Keratinocyte (primary cell): Measurements from ENCODE around the gene GPHA2. TPM values are rescaled to one million over a fixed set of nuclear protein-coding genes. Genes with fewer than 3 reads are reported as not detected.

ENCODE experiments used
- DNase-seq: peaks from one replicate; pipeline ENCODE4 v3.0.0-alpha.2; 2011; ENCODE audit warnings: low read depth, missing footprints, low spot score
- FAIRE-seq: peaks from 2 replicates; lab custom pipeline; 2011; peaks lifted over from hg19 to GRCh38; lab: Jason Lieb, UNC
- H2AFZ ChIP-seq: 2 replicates; pipeline ENCODE4 v1.6.0; 2012; ENCODE audit warnings: low read length, control low read depth, inconsistent platforms; ENCODE audit not compliant: control insufficient read depth
- H3K27ac ChIP-seq: 2 replicates; pipeline ENCODE4 v1.5.1; 2011; ENCODE audit warnings: low read length; ENCODE audit not compliant: control insufficient read depth, insufficient read depth
- H3K27me3 ChIP-seq: 3 replicates; pipeline ENCODE4 v1.6.0; 2011; ENCODE audit warnings: low read length; ENCODE audit not compliant: control insufficient read depth, insufficient read depth; ENCODE audit errors: extremely low read depth
- H3K36me3 ChIP-seq, 2 experiments: 2 replicates in 1 of 2; 3 replicates in 1 of 2; pipeline ENCODE4 v1.5.1; 2011; ENCODE audit warnings: low read length in 2 of 2, mild to moderate bottlenecking in 1 of 2; ENCODE audit not compliant: control insufficient read depth in 2 of 2, insufficient read depth in 2 of 2; ENCODE audit errors: extremely low read depth in 1 of 2
- H3K4me1 ChIP-seq: 3 replicates; pipeline ENCODE4 v1.5.1; 2011; ENCODE audit warnings: low read length; ENCODE audit not compliant: control insufficient read depth, insufficient read depth; ENCODE audit errors: extremely low read depth
- H3K4me2 ChIP-seq: 3 replicates; pipeline ENCODE4 v1.6.0; 2011; ENCODE audit warnings: low read depth, low read length; ENCODE audit not compliant: control insufficient read depth, insufficient read depth; ENCODE audit errors: extremely low read depth
- H3K4me3 ChIP-seq, 3 experiments: fragments of 200-600 bp in 1 of 3; sonication (generic) in 1 of 3; 2 replicates in 2 of 3; 3 replicates in 1 of 3; pipeline ENCODE4 v1.5.1; 2011 to 2016; ENCODE audit warnings: low read length in 3 of 3, mild to moderate bottlenecking in 3 of 3, control low read depth in 2 of 3, inconsistent platforms in 1 of 3, low read depth in 1 of 3, mixed read lengths in 1 of 3, mixed run types in 1 of 3, moderate library complexity in 1 of 3; ENCODE audit not compliant: control insufficient read depth in 2 of 3, insufficient read depth in 2 of 3; ENCODE audit errors: extremely low read depth in 1 of 3
- H3K79me2 ChIP-seq: 2 replicates; pipeline ENCODE4 v1.6.0; 2012; ENCODE audit warnings: low read length; ENCODE audit not compliant: control insufficient read depth, insufficient read depth
- H3K9ac ChIP-seq: 3 replicates; pipeline ENCODE4 v1.6.0; 2011; ENCODE audit warnings: low read length; ENCODE audit not compliant: control insufficient read depth, insufficient read depth; ENCODE audit errors: extremely low read depth
- H3K9me1 ChIP-seq: 3 replicates; pipeline ENCODE4 v1.6.0; 2011; ENCODE audit warnings: low read length; ENCODE audit not compliant: control insufficient read depth, insufficient read depth; ENCODE audit errors: extremely low read depth
- H3K9me3 ChIP-seq: 2 replicates; pipeline ENCODE4 v1.5.1; 2012; ENCODE audit warnings: low read depth, low read length; ENCODE audit not compliant: control insufficient read depth
- H4K20me1 ChIP-seq: 3 replicates; pipeline ENCODE4 v1.6.0; 2011; ENCODE audit warnings: low read length; ENCODE audit not compliant: control insufficient read depth, insufficient read depth; ENCODE audit errors: extremely low read depth
- CTCF ChIP-seq, 3 experiments: IDR thresholded peaks in 1 of 3; conservative IDR thresholded peaks in 1 of 3; optimal IDR thresholded peaks in 1 of 3; 2 replicates in 2 of 3; 3 replicates in 1 of 3; pipeline versions ENCODE3 to v1.5.1; 2011; ENCODE audit warnings: low read length in 3 of 3, mild to moderate bottlenecking in 3 of 3, moderate library complexity in 2 of 3, control low read depth in 1 of 3, inconsistent platforms in 1 of 3; ENCODE audit not compliant: insufficient read depth in 2 of 3; ENCODE audit errors: extremely low read depth in 1 of 3
- EZH2 ChIP-seq: IDR thresholded peaks from one replicate; pipeline ENCODE4 v1.6.1; 2012; ENCODE audit warnings: inconsistent platforms, mild to moderate bottlenecking, low read length, moderate library complexity
- dilution Hi-C: fragments of 300-500 bp; cut with MboI; formaldehyde crosslinking; loops from one replicate; pipeline ENCODE4 v1.7.0; 2020; ENCODE audit warnings: low sequenced_read_pairs; ENCODE audit not compliant: extremely low pct_ligation_motif_present
- polyA plus RNA-seq, 5 experiments: library from polyadenylated mRNA; depleted of rRNA in 3 of 5; stranded (reverse) in 3 of 5; stranded (forward) in 1 of 5; unstranded in 1 of 5; fragments of >200 nt; gene quantifications; 1 replicate in 1 of 5; 2 replicates in 3 of 5; 3 replicates in 1 of 5; pipeline versions ENCODE4 v1.2.1 to v1.2.3, GENCODE V29; 2011 to 2012; ENCODE audit warnings: missing spikeins in 2 of 5, low read depth in 1 of 5, low replicate concordance in 1 of 5

The GPHA2 gene
- polyA plus RNA-seq, 1 donor (not counting 4 experiments of a cell fraction or from before 2014, with no cell fraction given) = 0.08 TPM

- no peak overlapping the region for H3K4me3 ChIP-seq
- peaks cover 15 to 37% of the 10 kb centered on the region in 2 experiments for H3K36me3 ChIP-seq
- H3K27me3 ChIP-seq = no peaks in the 10 kb centered on the region
- FAIRE-seq (no peak), DNase-seq (no peak)
- dilution Hi-C loops = no loop called here
- peaks cover 13% of the 10 kb centered on the region for H3K4me1 ChIP-seq
- H3K9me1 ChIP-seq = no peaks in the 10 kb centered on the region
- H3K79me2 ChIP-seq = peaks cover 14% of the 10 kb centered on the region
- no peaks in the 10 kb centered on the region for H3K9me3 ChIP-seq
- no peak overlapping the region for H3K4me2 ChIP-seq
- H4K20me1 ChIP-seq = no peaks in the 10 kb centered on the region
- H3K27ac ChIP-seq = no peak overlapping the region
- no peak overlapping the region for H3K9ac ChIP-seq
- TF ChIP-seq EZH2 (no peak), CTCF (optimal IDR thresholded peaks at IDR 0.05 in 1 of 3, IDR thresholded peaks at IDR 0.05 in 1 of 3, conservative IDR thresholded peaks at IDR 0.05 in 1 of 3; ENCODE audit: extremely low read depth in 1 of 3, insufficient read depth in 2 of 3, low read length in 3 of 3) (no peak)
- H2AFZ ChIP-seq = no peak overlapping the region
These were observed 22.4 kb downstream of the GPHA2 start for GRCh38 chr11:64913171-64913727.

GRCh38 chr11:64911689-64912088 is 24.0 kb downstream of the GPHA2 start:
- H3K9ac ChIP-seq = no peak overlapping the region
- H3K27me3 ChIP-seq = no peaks in the 10 kb centered on the region
- TF ChIP-seq EZH2 (no peak), CTCF (optimal IDR thresholded peaks at IDR 0.05 in 1 of 3, IDR thresholded peaks at IDR 0.05 in 1 of 3, conservative IDR thresholded peaks at IDR 0.05 in 1 of 3; ENCODE audit: extremely low read depth in 1 of 3, insufficient read depth in 2 of 3, low read length in 3 of 3) (no peak)
- no peaks in the 10 kb centered on the region for H3K9me3 ChIP-seq
- peaks cover 12% of the 10 kb centered on the region for H3K79me2 ChIP-seq
- H3K4me3 ChIP-seq = no peak overlapping the region
- FAIRE-seq (no peak), DNase-seq (no peak)
- no peaks in the 10 kb centered on the region for H4K20me1 ChIP-seq
- H3K27ac ChIP-seq = no peak overlapping the region
- H3K9me1 ChIP-seq = no peaks in the 10 kb centered on the region
- H3K4me1 ChIP-seq = peaks cover 9% of the 10 kb centered on the region
- dilution Hi-C loops = no loop called here
- no peak overlapping the region for H3K4me2 ChIP-seq
- H2AFZ ChIP-seq = no peak overlapping the region
- peaks cover 15 to 45% of the 10 kb centered on the region in 2 experiments for H3K36me3 ChIP-seq
